MM.1S (cell line): ENCODE data around the gene AFF4.
"Not testable (repeated sequence)": the region's sequence is repeated elsewhere in the genome, so short reads cannot be mapped to it uniquely, and the experiment has no call there.

ENCODE experiments used
- DNase-seq: peaks from one replicate; pipeline ENCODE4 v3.0.0-alpha.2; 2015
- H2AFZ ChIP-seq: fragments of 300-600 bp; sonication (generic); 2 replicates; pipeline ENCODE4 v1.6.0; 2016; ENCODE audit warnings: antibody characterized with exemption, low read length
- H3F3A ChIP-seq: fragments of 300-600 bp; sonication (generic); 2 replicates; pipeline ENCODE4 v1.6.1; 2016; ENCODE audit warnings: mild to moderate bottlenecking, antibody characterized with exemption, low read length, moderate library complexity, mixed read lengths; ENCODE audit not compliant: insufficient read depth
- H3K27ac ChIP-seq: fragments of 300-600 bp; sonication (generic); 2 replicates; pipeline ENCODE4 v1.5.1; 2016; ENCODE audit warnings: mild to moderate bottlenecking, low read length
- H3K27me3 ChIP-seq: fragments of 300-600 bp; sonication (generic); replicated peaks from 2 replicates; pipeline ENCODE4 v1.6.0; 2016; ENCODE audit warnings: low read length; ENCODE audit not compliant: insufficient read depth
- H3K36me3 ChIP-seq: fragments of 300-600 bp; sonication (generic); replicated peaks from 2 replicates; pipeline ENCODE4 v1.6.1; 2016; ENCODE audit warnings: mild to moderate bottlenecking, low read length, mixed read lengths; ENCODE audit not compliant: insufficient read depth
- H3K4me1 ChIP-seq: fragments of 300-600 bp; sonication (generic); 2 replicates; pipeline ENCODE4 v1.6.1; 2016; ENCODE audit warnings: low read length, mixed read lengths
- H3K4me2 ChIP-seq: fragments of 300-600 bp; sonication (generic); 2 replicates; pipeline ENCODE4 v1.6.0; 2016; ENCODE audit warnings: low read depth, low read length
- H3K4me3 ChIP-seq: fragments of 300-600 bp; sonication (generic); 2 replicates; pipeline ENCODE4 v1.5.1; 2016; ENCODE audit warnings: low read length, mixed read lengths
- H3K79me2 ChIP-seq: fragments of 300-600 bp; sonication (generic); 2 replicates; pipeline ENCODE4 v1.6.1; 2016; ENCODE audit warnings: mixed run types, low read length, mixed read lengths
- H3K9ac ChIP-seq: fragments of 300-600 bp; sonication (generic); 2 replicates; pipeline ENCODE4 v1.6.1; 2016; ENCODE audit warnings: low read length, mixed read lengths
- H3K9me2 ChIP-seq: fragments of 300-600 bp; sonication (generic); replicated peaks from 2 replicates; pipeline ENCODE4 v1.6.1; 2016; ENCODE audit warnings: mild to moderate bottlenecking, low read length, mixed read lengths; ENCODE audit not compliant: insufficient read depth
- H3K9me3 ChIP-seq: fragments of 300-600 bp; sonication (generic); replicated peaks from 2 replicates; pipeline ENCODE4 v1.6.1; 2016; ENCODE audit warnings: mild to moderate bottlenecking, low read length, mixed read lengths; ENCODE audit not compliant: insufficient read depth
- H4K20me1 ChIP-seq: fragments of 300-600 bp; sonication (generic); 2 replicates; pipeline ENCODE4 v1.6.1; 2016; ENCODE audit warnings: mild to moderate bottlenecking, low read length, moderate library complexity, mixed read lengths; ENCODE audit not compliant: insufficient read depth
- EZH2 ChIP-seq: fragments of 300-600 bp; sonication (generic); optimal IDR thresholded peaks from 2 replicates; pipeline ENCODE3; 2017; ENCODE audit warnings: low read depth, mild to moderate bottlenecking, antibody characterized with exemption, low read length, mixed read lengths
- EZH2phosphoT487 ChIP-seq: fragments of 300-600 bp; sonication (generic); IDR thresholded peaks from 2 replicates; pipeline ENCODE4 v1.6.1; 2018; ENCODE audit warnings: antibody characterized with exemption, low read length
- TF ChIP-seq, protein P1 (sequence below): fragments of 300-600 bp; sonication (generic); IDR thresholded peaks from 2 replicates; pipeline ENCODE4 v1.5.1; 2016; ENCODE audit warnings: antibody characterized with exemption, low read length, mixed read lengths

Gene AFF4

DNA sequence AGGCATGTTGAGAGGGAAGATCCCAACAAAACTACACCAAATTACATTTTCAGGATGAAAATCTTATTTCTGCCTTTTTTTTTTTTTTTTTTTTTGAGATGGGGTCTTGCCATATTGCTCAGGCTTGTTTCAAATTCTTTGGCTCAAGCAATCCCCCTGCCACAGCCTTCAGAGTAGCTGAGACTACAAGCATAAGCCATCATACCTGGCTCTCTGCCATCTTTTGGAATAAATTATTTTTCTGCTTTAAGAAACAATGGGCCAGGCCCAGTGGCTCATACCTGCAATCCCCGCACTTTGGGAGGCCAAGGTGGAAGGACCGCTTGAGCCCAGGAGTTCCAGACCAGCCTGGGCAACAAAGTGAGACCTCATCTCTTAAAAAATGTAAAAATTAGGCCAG is 14.3 kb downstream of the AFF4 start:
- no peaks in the 10 kb centered on the region for H3K9me2 ChIP-seq
- H3K79me2 ChIP-seq: peaks cover 98% of the 10 kb centered on the region
- H3K4me1 ChIP-seq: no peaks in the 10 kb centered on the region
- no peak for DNase-seq
- H3K9ac ChIP-seq: no peak overlapping the region
- H3K4me3 ChIP-seq: no peak overlapping the region
- no peaks in the 10 kb centered on the region for H3K9me3 ChIP-seq
- TF ChIP-seq, protein P1, sequence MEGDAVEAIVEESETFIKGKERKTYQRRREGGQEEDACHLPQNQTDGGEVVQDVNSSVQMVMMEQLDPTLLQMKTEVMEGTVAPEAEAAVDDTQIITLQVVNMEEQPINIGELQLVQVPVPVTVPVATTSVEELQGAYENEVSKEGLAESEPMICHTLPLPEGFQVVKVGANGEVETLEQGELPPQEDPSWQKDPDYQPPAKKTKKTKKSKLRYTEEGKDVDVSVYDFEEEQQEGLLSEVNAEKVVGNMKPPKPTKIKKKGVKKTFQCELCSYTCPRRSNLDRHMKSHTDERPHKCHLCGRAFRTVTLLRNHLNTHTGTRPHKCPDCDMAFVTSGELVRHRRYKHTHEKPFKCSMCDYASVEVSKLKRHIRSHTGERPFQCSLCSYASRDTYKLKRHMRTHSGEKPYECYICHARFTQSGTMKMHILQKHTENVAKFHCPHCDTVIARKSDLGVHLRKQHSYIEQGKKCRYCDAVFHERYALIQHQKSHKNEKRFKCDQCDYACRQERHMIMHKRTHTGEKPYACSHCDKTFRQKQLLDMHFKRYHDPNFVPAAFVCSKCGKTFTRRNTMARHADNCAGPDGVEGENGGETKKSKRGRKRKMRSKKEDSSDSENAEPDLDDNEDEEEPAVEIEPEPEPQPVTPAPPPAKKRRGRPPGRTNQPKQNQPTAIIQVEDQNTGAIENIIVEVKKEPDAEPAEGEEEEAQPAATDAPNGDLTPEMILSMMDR: no peak
- TF ChIP-seq EZH2phosphoT487 (no peak), EZH2 (no peak)
- no peak overlapping the region for H3K4me2 ChIP-seq
- H4K20me1 ChIP-seq: no peaks in the 10 kb centered on the region
- H3K36me3 ChIP-seq: no peaks in the 10 kb centered on the region
- no peak overlapping the region for H3K27ac ChIP-seq
- H2AFZ ChIP-seq: no peak overlapping the region
- H3K27me3 ChIP-seq: no peaks in the 10 kb centered on the region
- H3F3A ChIP-seq: no peaks in the 10 kb centered on the region

DNA sequence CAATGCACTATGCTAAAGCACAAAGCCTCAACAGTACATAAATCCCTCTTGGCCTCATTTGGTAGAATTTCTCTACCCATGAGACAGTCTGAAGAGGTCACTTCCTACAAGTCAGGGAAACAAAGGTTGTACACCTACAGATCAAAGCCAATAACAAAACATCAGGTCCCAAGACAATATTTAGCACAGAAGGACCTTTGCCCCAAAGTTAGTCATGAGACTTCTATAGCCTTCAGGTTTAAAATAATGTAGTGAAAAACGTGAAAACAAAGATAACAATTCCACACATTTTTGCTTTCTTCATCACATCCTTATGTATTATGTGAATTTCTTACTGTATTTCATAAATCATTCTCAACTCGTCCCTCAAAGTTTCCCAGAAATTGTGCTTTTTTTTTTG is 15.8 kb downstream of the AFF4 start:
- H3K27ac ChIP-seq: no peak overlapping the region
- no peaks in the 10 kb centered on the region for H3F3A ChIP-seq
- H3K27me3 ChIP-seq: no peaks in the 10 kb centered on the region
- H3K4me3 ChIP-seq: no peak overlapping the region
- H3K9me3 ChIP-seq: no peaks in the 10 kb centered on the region
- no peak overlapping the region for H2AFZ ChIP-seq
- no peaks in the 10 kb centered on the region for H3K4me1 ChIP-seq
- no peaks in the 10 kb centered on the region for H3K9me2 ChIP-seq
- no peak overlapping the region for H3K4me2 ChIP-seq
- H3K9ac ChIP-seq: no peak overlapping the region
- no peaks in the 10 kb centered on the region; the same call in 1 of the 2 replicates for H4K20me1 ChIP-seq
- TF ChIP-seq EZH2phosphoT487 (no peak), EZH2 (no peak)
- TF ChIP-seq, protein P1: no peak
- H3K36me3 ChIP-seq: no peaks in the 10 kb centered on the region
- H3K79me2 ChIP-seq: peaks cover 97% of the 10 kb centered on the region
- no peak for DNase-seq

DNA sequence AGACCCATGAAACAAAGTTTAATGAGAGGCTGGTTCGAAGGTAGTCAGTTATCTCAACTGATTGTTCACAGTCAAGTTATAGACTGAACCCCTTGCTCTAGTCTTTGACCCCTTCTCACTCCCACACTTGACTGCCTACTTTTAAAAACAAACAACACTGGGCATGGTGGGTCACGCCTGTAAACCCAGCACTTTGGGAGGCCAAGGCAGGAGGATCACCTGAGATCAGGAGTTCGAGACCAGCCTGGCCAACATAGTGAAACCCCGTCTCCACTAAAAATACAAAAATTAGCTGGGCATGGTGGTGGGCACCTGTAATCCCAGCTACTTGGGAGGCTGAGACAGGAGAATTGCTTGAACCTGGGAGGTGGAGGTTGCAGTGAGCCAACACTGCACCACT is 18.1 kb downstream of the AFF4 start:
- not testable (repeated sequence) for H3K9ac ChIP-seq, H2AFZ ChIP-seq, H3F3A ChIP-seq, H3K27me3 ChIP-seq, DNase-seq, H3K4me1 ChIP-seq, H3K27ac ChIP-seq, H3K4me3 ChIP-seq, H3K9me2 ChIP-seq, H3K36me3 ChIP-seq, H3K9me3 ChIP-seq, H3K4me2 ChIP-seq, H4K20me1 ChIP-seq
- H3K79me2 ChIP-seq: peaks cover 95% of the 10 kb centered on the region

DNA sequence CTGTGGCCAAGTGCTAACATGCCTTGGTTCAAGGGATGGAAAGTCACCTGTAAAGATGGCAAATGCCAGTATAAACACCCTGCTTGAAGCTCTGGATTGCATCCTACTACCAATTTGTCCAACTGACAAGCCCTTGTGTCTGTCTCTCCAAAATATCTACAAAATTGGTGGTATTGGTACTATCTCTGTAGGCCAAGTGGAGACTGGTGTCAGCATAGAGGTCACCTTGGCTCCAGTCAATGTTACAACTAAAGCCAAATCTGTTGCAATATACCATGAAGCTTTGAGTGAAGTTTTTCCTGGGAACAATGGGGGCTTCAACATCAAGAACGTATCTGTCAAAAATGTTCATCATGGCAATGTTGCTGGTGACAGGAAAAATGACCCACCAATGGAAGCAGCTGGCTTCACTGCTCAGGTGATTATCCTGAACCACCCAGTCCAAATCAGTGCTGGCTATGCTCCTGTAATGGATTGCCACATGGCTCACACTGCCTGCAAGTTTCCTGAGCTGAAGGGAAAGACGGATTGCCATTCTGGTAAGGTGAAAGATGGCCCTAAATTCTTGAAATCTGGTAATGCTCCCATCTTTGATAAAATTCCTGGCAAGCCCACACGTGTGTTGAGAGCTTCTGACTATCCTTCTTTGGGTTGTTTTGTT is 19.9 kb downstream of the AFF4 start:
- Histone ChIP-seq H3K27ac (no peak overlapping the region), H3K9me2 (no peaks in the 10 kb centered on the region), H3F3A (no peaks in the 10 kb centered on the region), H2AFZ (no peak overlapping the region), H3K4me3 (no peak overlapping the region), H3K79me2 (peaks cover 91% of the 10 kb centered on the region), H3K27me3 (no peaks in the 10 kb centered on the region), H3K9me3 (no peaks in the 10 kb centered on the region), H3K9ac (no peak overlapping the region), H3K4me2 (no peak overlapping the region), H3K36me3 (no peaks in the 10 kb centered on the region), H3K4me1 (no peaks in the 10 kb centered on the region), H4K20me1 (no peaks in the 10 kb centered on the region; the same call in 1 of the 2 replicates)
- DNase-seq: no peak
- TF ChIP-seq, protein P1: no peak
- TF ChIP-seq EZH2: no peak
- TF ChIP-seq EZH2phosphoT487: no peak
